ENCODE measurements around the gene LRRC75A. TPM values are rescaled to one million over a fixed set of nuclear protein-coding genes. Genes with fewer than 3 reads are reported as not detected.

LRRC75A gene
- total RNA-seq, 1 experiment from 2014 or later = 22.9 TPM

DNA sequence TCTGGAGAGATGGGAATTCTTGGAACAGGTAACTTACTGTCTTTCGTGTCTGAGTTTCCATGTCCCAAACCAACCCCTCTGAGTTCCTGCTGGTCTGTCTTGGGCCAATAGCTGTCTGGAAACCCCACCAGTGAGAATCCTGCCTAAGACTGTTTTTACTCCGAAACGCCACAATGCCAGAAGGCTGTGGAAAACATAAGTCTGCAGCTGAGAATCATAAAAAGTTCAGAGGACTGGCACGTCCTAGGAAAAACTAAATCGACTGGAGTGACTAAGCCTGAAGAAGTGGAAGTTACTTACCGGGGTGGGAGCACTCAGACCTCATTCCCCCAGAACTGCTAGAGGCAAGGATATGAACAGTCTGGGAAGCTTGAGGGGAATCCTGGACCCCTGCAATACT lies 13.3 kb downstream of the LRRC75A start:
- POLR2A ChIA-PET = no interaction called here
- Mint-ChIP-seq H3K9me3 (no peaks in the 10 kb centered on the region), H3K27me3 (ENCODE audit: low read depth) (no peaks in the 10 kb centered on the region), H3K4me3 (no peak overlapping the region), H3K36me3 (no peaks in the 10 kb centered on the region; the same call in 1 of the 2 replicates), H3K4me1 (peaks cover 48% of the 10 kb centered on the region), H3K27ac (no peak overlapping the region; the same call in 1 of the 2 replicates)
- no peak for ATAC-seq
- CTCF ChIA-PET = interaction anchor here (1.2 to 1.4 kb wide), 2 partner anchors 26 to 43 kb away, joined by 3 to 5 read pairs; no protein-coding TSS in a partner anchor
- TF ChIP-seq ZNF138 (CRISPR knock-in tag; conservative IDR thresholded peaks at IDR 0.05) (no peak), SMAD3 (CRISPR knock-in tag; IDR thresholded peaks at IDR 0.05; ENCODE audit: borderline replicate concordance) (no peak), ZNF232 (CRISPR knock-in tag; IDR thresholded peaks at IDR 0.05) (no peak)
- no peak for DNase-seq (ENCODE audit: low spot score)

DNA sequence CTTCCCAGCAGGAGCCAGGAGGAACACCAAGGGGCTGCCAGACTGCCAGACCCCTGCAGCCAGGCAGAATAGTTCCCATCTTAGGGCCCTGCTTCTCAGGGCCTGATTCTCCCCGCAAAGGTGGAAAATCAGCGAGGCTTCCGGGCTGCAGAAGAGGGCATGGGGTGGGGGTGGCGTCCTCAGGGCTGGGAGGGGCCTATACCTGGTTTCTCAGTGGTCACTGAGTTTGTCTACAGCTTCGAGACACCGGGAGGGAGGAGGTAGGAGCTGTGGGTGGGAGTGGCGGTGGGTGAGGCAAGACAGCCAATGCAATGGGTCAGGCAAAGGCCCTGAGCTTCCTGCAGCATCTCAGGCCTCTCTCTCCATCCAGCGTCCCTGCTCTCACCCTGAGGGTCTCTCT lies 14.3 kb downstream of the LRRC75A start:
- Mint-ChIP-seq H3K27ac (no peak overlapping the region), H3K9me3 (no peaks in the 10 kb centered on the region), H3K27me3 (ENCODE audit: low read depth) (no peaks in the 10 kb centered on the region), H3K4me3 (no peak overlapping the region), H3K36me3 (no peaks in the 10 kb centered on the region; the same call in 1 of the 2 replicates), H3K4me1 (peaks cover 49% of the 10 kb centered on the region)
- no peak for DNase-seq (ENCODE audit: low spot score)
- ATAC-seq = peak; percentile 43
- TF ChIP-seq TP53 (CRISPR knock-in tag; IDR thresholded peaks at IDR 0.05) (no peak), NFYB (CRISPR knock-in tag; conservative IDR thresholded peaks at IDR 0.05; ENCODE audit: low read depth) (no peak), SMAD4 (CRISPR knock-in tag; IDR thresholded peaks at IDR 0.05) (no peak), JUN (CRISPR knock-in tag; IDR thresholded peaks at IDR 0.05) (no peak), ZNF219 (CRISPR knock-in tag; IDR thresholded peaks at IDR 0.05; ENCODE audit: borderline replicate concordance) (no peak), ZNF232 (CRISPR knock-in tag; IDR thresholded peaks at IDR 0.05) (no peak), TEAD4 (CRISPR knock-in tag; IDR thresholded peaks at IDR 0.05) (no peak), TEAD1 (CRISPR knock-in tag; IDR thresholded peaks at IDR 0.05) (no peak), CBFB (CRISPR knock-in tag; IDR thresholded peaks at IDR 0.05; ENCODE audit: low read depth) (no peak)
- TF ChIP-seq, protein P1, sequence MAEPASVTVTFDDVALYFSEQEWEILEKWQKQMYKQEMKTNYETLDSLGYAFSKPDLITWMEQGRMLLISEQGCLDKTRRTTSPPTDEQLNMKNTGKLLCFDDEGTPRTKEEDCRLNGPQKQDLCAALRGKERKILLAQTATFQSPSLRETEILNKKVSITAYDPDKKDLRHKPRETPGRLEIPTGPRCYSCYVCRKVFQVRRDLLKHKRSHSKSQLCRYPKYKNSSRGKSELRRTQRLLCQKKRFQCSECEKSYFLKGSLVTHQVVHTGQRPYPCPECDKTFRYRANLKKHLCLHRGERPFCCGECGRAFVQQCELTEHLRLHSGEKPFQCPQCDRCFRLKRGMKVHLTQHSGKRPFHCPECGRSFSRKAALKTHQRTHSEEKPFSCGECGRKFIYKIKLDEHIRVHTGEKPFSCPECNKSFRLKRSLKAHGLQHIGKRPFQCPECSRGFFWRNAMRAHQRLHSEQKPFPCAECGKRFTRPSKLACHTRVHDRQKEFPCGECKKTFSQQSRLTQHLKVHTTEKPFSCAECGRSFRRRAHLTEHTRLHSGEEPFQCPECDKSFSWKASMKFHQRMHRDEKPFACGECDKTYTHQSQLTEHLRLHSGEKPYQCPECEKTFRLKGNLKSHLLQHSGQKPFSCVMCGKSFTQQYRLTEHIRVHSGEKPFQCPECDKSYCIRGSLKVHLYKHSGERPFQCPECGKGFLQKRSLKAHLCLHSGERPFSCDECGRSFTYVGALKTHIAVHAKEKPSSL (CRISPR knock-in tag; conservative IDR thresholded peaks at IDR 0.05) = no peak
- TF ChIP-seq, protein P2, sequence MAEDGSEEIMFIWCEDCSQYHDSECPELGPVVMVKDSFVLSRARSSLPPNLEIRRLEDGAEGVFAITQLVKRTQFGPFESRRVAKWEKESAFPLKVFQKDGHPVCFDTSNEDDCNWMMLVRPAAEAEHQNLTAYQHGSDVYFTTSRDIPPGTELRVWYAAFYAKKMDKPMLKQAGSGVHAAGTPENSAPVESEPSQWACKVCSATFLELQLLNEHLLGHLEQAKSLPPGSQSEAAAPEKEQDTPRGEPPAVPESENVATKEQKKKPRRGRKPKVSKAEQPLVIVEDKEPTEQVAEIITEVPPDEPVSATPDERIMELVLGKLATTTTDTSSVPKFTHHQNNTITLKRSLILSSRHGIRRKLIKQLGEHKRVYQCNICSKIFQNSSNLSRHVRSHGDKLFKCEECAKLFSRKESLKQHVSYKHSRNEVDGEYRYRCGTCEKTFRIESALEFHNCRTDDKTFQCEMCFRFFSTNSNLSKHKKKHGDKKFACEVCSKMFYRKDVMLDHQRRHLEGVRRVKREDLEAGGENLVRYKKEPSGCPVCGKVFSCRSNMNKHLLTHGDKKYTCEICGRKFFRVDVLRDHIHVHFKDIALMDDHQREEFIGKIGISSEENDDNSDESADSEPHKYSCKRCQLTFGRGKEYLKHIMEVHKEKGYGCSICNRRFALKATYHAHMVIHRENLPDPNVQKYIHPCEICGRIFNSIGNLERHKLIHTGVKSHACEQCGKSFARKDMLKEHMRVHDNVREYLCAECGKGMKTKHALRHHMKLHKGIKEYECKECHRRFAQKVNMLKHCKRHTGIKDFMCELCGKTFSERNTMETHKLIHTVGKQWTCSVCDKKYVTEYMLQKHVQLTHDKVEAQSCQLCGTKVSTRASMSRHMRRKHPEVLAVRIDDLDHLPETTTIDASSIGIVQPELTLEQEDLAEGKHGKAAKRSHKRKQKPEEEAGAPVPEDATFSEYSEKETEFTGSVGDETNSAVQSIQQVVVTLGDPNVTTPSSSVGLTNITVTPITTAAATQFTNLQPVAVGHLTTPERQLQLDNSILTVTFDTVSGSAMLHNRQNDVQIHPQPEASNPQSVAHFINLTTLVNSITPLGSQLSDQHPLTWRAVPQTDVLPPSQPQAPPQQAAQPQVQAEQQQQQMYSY (CRISPR knock-in tag; IDR thresholded peaks at IDR 0.05) = no peak
- TF ChIP-seq, protein P3, sequence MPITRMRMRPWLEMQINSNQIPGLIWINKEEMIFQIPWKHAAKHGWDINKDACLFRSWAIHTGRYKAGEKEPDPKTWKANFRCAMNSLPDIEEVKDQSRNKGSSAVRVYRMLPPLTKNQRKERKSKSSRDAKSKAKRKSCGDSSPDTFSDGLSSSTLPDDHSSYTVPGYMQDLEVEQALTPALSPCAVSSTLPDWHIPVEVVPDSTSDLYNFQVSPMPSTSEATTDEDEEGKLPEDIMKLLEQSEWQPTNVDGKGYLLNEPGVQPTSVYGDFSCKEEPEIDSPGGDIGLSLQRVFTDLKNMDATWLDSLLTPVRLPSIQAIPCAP (CRISPR knock-in tag; IDR thresholded peaks at IDR 0.05) = no peak
- TF ChIP-seq, protein P4, sequence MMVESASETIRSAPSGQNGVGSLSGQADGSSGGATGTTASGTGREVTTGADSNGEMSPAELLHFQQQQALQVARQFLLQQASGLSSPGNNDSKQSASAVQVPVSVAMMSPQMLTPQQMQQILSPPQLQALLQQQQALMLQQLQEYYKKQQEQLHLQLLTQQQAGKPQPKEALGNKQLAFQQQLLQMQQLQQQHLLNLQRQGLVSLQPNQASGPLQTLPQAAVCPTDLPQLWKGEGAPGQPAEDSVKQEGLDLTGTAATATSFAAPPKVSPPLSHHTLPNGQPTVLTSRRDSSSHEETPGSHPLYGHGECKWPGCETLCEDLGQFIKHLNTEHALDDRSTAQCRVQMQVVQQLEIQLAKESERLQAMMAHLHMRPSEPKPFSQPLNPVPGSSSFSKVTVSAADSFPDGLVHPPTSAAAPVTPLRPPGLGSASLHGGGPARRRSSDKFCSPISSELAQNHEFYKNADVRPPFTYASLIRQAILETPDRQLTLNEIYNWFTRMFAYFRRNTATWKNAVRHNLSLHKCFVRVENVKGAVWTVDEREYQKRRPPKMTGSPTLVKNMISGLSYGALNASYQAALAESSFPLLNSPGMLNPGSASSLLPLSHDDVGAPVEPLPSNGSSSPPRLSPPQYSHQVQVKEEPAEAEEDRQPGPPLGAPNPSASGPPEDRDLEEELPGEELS (CRISPR knock-in tag; IDR thresholded peaks at IDR 0.05) = no peak
- TF ChIP-seq, protein P5, sequence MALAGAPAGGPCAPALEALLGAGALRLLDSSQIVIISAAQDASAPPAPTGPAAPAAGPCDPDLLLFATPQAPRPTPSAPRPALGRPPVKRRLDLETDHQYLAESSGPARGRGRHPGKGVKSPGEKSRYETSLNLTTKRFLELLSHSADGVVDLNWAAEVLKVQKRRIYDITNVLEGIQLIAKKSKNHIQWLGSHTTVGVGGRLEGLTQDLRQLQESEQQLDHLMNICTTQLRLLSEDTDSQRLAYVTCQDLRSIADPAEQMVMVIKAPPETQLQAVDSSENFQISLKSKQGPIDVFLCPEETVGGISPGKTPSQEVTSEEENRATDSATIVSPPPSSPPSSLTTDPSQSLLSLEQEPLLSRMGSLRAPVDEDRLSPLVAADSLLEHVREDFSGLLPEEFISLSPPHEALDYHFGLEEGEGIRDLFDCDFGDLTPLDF (CRISPR knock-in tag; IDR thresholded peaks at IDR 0.05) = no peak
- TF ChIP-seq, protein P6, sequence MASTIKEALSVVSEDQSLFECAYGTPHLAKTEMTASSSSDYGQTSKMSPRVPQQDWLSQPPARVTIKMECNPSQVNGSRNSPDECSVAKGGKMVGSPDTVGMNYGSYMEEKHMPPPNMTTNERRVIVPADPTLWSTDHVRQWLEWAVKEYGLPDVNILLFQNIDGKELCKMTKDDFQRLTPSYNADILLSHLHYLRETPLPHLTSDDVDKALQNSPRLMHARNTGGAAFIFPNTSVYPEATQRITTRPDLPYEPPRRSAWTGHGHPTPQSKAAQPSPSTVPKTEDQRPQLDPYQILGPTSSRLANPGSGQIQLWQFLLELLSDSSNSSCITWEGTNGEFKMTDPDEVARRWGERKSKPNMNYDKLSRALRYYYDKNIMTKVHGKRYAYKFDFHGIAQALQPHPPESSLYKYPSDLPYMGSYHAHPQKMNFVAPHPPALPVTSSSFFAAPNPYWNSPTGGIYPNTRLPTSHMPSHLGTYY (CRISPR knock-in tag; IDR thresholded peaks at IDR 0.05) = no peak
- TF ChIP-seq, protein P7, sequence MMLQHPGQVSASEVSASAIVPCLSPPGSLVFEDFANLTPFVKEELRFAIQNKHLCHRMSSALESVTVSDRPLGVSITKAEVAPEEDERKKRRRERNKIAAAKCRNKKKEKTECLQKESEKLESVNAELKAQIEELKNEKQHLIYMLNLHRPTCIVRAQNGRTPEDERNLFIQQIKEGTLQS (CRISPR knock-in tag; conservative IDR thresholded peaks at IDR 0.05) = no peak
- POLR2A ChIA-PET = no interaction called here
- CTCF ChIA-PET = interaction anchor here (1.3 to 1.7 kb wide), 5 partner anchors 16 to 44 kb away, joined by 3 to 7 read pairs (median 5); no protein-coding TSS in a partner anchor
